ENCODE measurements around the gene ACBD4.

Gene ACBD4

DNA sequence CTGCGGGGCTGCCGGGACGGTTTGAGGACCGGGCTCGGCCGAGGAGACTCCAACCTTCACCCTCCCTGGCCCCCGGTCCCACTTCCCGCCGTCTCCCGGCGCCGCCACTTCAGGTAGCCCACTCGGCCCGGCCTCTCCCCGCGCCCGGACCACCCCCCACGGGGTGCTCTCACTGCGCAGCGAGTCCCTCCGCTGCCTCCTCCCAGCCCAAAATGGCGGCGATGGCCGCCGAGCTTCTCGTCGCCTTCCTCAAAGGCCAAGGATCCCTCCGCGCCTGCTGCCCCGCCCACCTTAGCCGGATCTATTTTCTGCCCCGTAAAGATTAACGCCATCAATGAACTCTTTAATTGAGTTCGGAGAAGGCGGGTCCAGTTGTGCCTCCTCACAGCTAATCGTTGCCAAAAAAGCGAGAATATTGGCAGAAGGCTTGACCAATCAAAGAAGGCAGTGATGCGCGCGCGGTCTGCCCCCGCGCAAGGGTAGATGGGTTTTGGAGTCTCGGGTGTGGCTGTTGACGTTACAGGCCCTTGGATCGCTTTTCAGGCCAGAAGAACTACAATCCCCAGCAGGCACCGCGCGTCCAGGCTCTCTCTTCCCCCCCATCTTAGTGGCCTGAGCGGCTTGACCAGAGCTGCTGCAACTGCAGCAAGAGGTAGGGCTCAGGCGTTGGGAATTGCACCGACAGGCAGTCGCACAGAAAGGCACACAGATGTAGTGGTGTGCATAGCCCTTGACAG lies 26.0 kb downstream of the ACBD4 start, which contains the start of gene HEXIM2:
HEXIM2 (plus strand) TSS at position 588 of the 737 bp plus-strand sequence. CDS start 919 bp downstream, outside the sequence.
- DNase-seq: peak; percentile 99

DNA sequence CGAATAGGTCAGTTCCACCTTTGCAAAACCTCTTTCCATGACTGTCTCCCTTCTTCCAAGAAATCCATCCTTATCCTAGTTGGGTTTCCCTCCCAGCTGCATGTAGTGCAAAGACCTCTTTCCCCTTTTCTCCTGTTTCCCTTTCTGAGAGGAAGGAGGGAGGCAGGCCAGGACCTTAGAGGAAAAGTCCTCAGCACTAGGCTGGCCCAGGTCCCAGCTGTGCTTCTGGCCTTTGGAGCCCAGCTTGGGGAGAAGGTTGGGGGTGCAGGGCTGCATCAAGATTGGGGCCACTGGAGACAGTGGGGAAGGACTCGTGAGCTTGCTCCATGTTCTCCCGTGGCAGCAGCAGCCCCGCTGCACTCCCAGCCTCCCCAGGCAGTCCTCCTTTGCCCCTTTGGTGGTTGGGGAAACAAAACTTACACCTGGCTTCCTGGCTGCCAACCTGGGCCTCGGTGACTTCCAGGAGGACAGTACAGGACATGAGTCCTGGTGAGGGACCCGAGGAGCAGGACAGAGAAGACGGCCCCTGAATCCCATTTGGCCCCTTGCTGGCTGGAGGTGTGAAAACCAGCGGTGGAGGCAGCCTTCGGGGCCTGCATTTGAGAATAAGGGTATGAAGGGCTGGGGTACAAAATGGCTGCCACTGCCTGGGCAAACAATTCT lies 26.7 kb downstream of the ACBD4 start:
- DNase-seq: no peak

DNA sequence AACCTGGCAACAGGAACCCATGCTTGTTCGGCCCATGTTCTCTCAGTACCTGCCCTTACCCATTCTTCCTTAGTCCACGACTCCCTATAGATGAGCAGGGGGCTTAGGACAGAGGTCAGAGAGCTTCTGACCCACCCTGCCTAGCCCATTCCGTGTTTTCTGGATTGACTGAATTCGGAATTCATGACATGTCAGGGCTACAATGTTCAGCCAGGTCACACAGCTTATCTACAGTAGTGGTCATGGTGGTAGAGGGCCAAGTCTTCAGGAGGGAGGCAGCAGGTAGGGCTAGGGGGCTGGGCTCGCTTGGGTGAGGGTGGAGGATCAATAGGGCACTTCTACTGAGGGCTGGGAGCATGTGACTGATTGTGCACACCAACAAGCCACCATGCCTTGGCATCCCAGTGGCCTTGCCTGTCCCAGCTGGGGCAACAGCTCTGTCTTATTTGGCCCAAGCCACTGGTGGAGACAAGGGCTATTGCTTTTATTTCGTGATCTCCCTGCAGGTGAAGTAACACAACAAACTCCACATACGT lies 29.3 kb downstream of the ACBD4 start:
- no peak for DNase-seq

DNA sequence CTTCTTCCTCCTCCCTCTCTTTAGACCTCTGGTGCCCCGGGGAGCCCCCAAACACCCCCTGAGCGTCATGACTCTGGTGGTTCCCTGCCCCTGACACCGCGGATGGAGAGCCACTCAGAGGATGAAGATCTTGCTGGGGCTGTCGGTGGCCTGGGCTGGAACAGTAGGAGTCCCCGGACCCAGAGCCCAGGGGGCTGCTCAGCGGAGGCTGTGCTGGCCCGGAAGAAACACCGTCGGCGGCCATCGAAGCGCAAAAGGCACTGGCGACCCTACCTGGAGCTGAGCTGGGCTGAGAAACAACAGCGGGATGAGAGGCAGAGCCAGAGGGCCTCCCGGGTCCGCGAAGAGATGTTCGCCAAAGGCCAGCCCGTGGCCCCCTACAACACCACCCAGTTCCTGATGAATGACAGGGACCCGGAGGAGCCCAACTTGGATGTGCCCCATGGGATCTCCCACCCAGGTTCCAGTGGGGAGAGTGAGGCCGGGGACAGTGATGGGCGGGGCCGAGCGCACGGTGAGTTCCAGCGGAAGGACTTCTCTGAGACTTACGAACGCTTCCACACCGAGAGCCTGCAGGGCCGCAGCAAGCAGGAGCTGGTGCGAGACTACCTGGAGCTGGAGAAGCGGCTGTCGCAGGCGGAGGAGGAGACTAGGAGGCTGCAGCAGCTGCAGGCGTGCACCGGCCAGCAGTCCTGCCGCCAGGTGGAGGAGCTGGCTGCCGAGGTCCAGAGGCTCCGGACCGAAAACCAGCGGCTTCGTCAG lies 33.7 kb downstream of the ACBD4 start:
- DNase-seq: no peak

DNA sequence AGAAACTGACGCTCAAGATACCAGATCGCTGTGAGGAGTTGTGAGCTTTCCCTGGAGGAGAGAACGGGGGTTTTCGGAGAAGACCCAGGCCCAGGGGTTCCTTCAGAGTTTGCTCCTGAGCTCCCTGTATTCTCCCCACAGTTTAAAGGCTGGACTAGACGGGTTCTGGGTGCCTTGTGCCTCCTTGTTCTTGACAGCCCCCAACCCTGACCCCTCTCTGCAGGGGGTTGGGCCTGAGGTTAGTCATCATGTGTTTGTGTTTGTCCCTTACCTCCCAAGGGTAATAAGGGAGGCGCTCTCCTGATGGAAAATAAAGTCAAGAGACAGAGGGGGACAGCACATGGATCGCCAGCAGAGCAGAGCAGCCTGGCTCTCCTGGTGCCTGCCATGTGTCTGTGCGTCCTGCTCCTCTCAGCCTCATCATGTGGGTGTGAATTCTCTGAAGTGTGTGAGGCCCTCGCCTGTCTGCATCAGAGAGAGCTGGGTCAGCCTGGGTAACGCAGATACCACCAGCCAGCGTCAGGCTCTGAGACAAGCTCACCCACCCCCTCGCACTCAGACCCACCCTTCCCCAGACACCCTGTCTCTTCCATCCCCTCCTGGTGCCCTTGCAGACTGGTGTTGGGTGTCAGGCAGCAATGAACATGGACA lies 34.9 kb downstream of the ACBD4 start:
- DNase-seq: no peak

DNA sequence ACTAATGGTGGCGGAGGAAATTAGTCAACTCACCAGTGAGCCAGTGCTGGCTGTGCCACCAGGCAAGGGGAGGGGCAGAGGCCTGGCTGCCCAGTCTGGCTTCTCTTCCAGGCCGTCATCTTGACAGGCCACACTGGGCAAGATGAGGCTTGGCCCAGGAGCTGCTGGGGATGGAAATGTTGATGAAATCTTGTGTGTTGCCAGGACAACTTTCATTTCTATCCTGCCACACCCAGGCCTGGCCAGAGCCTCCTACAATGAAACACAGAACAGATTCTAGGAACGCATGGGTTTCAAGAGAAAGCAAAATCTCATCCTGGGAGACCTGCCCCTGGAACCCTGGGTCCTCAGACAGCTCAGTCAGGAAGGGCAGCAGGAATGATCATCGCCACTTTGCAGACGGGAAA lies 35.4 kb downstream of the ACBD4 start:
- no peak for DNase-seq

DNA sequence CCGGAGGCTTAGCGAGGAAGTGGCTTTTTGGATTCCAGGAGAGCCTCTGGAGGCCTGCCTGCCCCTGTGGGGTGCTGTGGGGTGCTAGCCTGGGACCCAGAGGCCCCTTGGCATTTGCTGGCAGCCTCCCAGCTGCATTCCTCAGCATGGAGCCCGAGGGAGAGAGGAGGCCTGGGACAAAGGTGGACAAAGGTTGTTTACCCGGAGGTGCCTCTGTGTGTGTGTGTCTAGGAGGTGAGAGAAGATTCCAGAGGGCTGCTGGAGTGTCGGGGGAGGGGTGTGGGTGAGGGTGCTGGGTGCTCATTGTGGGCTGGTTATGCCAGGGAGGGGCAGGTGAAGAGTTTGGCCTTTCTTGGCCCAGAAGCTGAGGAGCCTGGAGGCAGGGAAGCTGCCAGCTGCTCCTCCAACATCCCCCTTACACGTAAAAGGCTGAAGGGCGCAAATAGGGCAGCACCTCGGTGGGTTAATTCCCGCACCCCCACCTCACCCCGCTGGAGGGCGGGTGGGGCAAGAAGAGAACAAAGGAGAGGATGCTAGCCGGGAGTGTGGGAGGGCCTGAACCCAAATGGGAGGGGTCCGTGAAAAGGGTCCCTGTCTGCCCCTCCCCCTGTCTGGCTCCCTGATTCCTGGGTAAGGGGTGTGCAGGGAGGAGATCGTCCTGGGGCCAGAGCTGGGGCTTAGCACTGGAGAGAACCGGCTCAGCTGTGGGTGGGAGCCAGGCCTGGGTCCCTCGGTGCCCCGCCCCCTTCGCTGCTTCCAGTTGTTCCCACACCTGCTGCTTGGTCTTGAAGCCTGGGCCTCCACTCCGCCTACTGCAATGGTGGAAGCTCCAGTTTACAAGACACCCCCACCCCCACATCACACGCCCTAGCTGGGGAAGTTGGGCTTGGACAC lies 36.1 kb downstream of the ACBD4 start:
- DNase-seq: no peak

DNA sequence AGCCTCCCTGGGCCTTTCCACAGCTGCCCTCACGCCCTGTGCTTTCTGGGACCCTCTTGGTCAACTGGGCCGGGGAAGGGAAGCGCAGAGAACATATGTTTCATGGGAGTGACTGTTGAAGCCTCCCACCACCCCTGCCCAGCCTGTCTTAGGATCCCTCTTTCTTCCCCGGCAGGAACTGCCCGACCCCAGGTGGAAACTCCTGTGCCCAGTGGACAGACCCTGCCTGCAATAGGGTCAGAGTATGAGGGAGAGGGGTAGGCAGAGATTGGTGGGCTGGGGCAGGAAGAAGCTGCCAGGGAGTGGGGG lies 36.7 kb downstream of the ACBD4 start:
- no peak for DNase-seq

DNA sequence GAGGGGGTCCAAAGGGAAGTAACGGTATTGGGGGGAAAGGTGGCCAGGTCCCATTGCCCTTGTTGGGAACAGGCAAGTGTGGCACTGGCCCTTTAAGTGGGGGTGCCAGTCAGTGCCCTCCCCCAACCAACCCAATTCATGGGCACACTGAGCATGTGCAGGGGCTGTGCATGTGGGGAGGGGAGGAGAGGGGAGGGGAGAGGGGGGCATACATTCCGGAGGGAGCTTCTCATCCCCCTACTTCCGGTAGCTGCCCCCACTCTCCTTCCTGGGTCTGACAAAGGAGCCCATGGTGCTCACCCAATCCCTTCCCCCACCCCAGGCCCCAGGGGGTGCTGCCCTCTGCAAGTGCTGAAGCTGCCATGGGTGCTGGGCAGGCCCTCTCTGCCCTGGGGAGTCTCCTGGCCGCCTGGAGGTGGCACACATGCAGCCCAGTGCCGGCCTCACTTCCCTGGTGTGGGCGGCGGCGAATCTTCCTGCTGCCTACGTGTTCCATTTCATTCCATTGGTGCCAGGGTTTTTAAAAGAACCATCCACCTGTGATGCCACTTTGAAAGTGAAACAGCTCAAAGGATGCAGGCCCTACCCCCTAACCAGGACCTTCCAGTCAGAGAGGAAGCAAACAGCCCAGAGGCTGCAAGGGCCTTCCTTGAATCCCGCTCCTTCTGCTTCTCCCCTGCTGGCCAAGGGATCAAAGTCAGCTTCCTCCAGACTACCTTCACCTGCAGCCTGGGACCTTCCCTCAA lies 37.2 kb downstream of the ACBD4 start:
- no peak for DNase-seq

DNA sequence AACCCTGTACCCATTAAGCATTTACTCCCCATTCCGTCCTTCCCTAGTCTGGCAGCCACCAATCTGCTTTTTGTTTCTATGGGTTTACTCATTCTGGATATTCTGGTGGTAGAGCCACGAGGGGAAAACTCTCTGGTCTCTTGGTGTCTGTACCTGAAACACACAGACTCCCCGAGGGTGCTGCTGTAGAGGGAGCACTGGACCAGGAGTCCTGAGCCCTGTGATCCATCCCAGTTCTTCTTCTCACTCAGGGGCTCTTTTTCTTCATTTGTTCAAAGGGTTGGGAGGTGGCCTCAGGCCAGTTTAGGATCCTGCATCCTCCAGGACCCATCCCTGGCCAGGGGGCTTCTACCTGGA lies 40.2 kb downstream of the ACBD4 start:
- no peak for DNase-seq

DNA sequence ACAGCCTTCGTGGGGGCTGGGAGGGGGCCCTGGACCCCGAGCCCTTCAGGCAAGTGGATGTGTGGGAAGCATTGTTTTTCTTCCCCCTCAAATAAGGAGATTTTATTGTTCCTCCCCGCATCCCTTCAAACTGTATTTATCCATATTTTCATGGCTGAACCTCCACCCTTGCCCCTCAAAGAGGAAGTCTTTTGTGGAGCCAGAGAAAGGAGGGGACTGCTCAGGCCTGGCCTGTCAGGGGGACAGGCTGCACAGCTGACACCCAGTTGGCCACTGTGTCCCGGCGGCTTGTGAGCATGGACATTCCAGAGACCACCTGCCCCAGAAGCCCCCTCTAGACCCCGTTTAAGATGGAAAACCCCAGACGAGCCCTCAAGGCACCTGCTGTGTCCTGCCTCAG lies 42.1 kb downstream of the ACBD4 start:
- DNase-seq: no peak

DNA sequence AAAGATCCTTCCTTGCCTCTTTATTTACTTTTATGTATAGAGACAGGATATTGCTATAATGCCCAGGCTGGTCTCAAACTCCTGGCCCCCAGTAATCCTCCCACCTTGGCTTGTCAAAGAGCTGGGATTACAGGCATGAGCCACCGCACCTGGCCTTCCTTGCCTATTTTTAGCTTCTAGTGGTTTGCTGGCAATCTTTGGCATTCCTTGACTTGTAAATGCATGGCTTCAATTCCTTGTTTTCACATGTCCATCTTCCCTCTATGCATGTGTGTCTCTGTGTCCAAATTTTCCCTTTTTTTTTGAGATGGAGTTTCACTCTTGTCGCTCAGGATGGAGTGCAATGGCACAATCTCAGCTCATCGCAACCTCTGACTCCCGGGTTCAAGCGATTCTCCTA lies 48.7 kb downstream of the ACBD4 start:
- no peak for DNase-seq

DNA sequence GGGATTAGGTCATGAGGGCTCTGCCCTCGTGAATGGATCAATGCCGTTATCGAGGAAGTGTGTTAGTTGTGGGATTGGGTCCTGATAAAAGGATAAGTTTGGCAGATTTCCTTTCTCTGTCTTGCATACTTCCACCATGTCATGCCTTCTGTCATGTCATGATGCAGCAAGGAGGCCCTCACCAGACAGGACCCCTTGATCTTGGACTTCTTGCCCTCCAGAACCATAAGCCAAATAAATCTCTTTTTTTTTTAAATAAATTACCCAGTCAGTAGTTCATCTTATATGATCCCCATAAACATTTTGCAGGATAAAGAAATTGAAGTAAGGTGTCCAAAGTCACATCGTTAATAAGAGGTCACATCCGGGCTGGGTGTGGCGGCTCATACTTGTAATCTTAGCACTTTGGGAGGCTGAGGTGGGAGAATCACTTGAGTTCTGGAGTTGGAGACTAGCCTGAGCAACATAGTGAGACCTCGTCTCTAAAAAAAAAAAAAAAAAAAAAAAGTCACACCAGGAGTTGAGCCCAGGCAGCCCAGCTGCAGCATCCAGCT lies 51.4 kb downstream of the ACBD4 start:
- no peak for DNase-seq

DNA sequence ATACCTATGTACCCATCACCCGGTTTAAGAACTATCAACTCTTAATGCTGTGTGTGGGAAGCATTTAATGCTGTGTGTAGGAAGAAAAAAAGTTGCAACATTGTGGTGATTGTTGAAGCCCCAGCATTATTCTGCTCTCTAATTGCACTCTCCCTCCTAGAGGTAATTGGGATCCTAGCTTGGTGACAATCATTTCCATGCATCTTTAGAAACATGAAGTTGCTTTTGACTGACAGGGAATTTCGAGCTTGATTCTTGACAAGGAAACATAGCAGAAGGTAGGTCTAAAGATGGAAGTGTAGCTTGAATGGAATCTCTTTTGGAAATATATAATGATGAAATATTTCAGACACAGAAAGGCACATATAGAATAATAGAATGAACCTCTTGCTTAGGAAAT lies 53.5 kb downstream of the ACBD4 start:
- no peak for DNase-seq

DNA sequence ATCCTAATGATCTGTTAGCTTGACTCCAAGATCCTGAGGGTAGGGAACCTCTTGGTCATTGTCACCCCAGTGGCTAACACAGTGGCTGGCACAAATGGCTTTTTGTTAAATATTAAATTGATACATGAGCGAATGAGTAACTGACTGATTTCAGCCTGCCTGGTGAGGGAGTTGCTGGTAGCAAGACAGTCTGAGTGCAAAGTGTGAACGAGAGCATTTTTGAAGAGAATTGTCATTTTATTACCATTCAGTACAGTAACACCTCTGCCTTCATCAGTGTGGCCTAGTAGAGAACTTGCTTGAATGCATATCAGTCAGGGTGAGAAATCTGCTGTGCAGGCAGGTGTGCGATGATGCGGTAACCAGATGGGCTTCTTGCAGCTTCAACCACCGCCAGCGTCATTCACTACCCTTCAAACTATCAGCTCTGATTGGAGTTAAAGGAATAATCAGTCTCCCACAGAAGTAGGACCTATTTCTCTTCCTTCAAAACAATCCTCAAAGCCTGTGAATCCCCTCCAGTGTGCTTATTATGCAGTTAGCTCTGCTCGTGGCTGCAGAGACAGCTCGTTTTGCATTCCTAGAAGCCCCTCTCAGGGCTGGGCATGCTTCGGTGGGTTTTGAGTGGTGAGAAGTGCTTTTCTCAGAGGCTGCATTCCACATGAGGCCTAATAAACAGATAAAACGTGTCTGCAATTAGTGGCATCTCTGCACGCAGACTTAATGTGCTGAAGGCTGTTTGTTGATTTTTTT lies 55.2 kb downstream of the ACBD4 start:
- DNase-seq: peak; percentile 76

Measured in NCI-H2171 treated with DMSO at 0.1 percent for 48 hours (cell line).